ENCODE data around the gene NOD2.

- TF ChIP-seq, protein P1, sequence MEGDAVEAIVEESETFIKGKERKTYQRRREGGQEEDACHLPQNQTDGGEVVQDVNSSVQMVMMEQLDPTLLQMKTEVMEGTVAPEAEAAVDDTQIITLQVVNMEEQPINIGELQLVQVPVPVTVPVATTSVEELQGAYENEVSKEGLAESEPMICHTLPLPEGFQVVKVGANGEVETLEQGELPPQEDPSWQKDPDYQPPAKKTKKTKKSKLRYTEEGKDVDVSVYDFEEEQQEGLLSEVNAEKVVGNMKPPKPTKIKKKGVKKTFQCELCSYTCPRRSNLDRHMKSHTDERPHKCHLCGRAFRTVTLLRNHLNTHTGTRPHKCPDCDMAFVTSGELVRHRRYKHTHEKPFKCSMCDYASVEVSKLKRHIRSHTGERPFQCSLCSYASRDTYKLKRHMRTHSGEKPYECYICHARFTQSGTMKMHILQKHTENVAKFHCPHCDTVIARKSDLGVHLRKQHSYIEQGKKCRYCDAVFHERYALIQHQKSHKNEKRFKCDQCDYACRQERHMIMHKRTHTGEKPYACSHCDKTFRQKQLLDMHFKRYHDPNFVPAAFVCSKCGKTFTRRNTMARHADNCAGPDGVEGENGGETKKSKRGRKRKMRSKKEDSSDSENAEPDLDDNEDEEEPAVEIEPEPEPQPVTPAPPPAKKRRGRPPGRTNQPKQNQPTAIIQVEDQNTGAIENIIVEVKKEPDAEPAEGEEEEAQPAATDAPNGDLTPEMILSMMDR (conservative IDR thresholded peaks at IDR 0.05; ENCODE audit: low read depth, low read length), result no peak
- TF ChIP-seq EZH2phosphoT487 (IDR thresholded peaks at IDR 0.05; ENCODE audit: borderline replicate concordance, low read length), result no peak
Measured at GRCh38 chr16:50718061-50718760, 24.8 kb downstream of the NOD2 start.

Measured in PC-3 (cell line).